GM23338 (cell line): Measurements from ENCODE around the gene PIM2. TPM values are rescaled to one million over a fixed set of nuclear protein-coding genes. Genes with fewer than 3 reads are reported as not detected.

ENCODE experiments used
- ATAC-seq: fragments of 200-7000 bp; cut with Tn5 transposase; 3 replicates; pipeline ENCODE4 v1.9.1; 2020
- DNase-seq: peaks from one replicate; pipeline ENCODE4 v3.0.0-alpha.2; 2015; ENCODE audit warnings: low spot score
- H2AFZ ChIP-seq: fragments of 200-600 bp; sonication (generic); 2 replicates; pipeline ENCODE4 v1.8.0; 2016; ENCODE audit warnings: antibody characterized with exemption, mild to moderate bottlenecking, moderate library complexity
- H3F3A ChIP-seq: fragments of 200-600 bp; sonication (generic); replicated peaks from 2 replicates; pipeline ENCODE4 v1.8.0; 2017; ENCODE audit warnings: antibody characterized with exemption, mixed run types, low read depth
- H3K27ac ChIP-seq: fragments of 200-600 bp; sonication (generic); 2 replicates; pipeline ENCODE4 v1.6.1; 2016; ENCODE audit warnings: low read depth
- H3K27me3 ChIP-seq: fragments of 200-600 bp; sonication (generic); 2 replicates; pipeline ENCODE4 v1.8.0; 2016; ENCODE audit warnings: mild to moderate bottlenecking, mixed run types, moderate library complexity; ENCODE audit not compliant: insufficient read depth
- H3K36me3 ChIP-seq: fragments of 200-600 bp; sonication (generic); 2 replicates; pipeline ENCODE4 v1.8.0; 2016; ENCODE audit warnings: mild to moderate bottlenecking; ENCODE audit not compliant: insufficient read depth
- H3K4me1 ChIP-seq: fragments of 200-600 bp; sonication (generic); 2 replicates; pipeline ENCODE4 v1.8.0; 2016; ENCODE audit warnings: mild to moderate bottlenecking, moderate library complexity; ENCODE audit not compliant: insufficient read depth
- H3K4me2 ChIP-seq: fragments of 200-600 bp; sonication (generic); 2 replicates; pipeline ENCODE4 v1.7.1; 2017; ENCODE audit warnings: mixed run types
- H3K4me3 ChIP-seq: fragments of 200-600 bp; sonication (generic); 2 replicates; pipeline ENCODE4 v1.6.1; 2016; ENCODE audit warnings: mixed run types
- H3K79me2 ChIP-seq: fragments of 200-600 bp; sonication (generic); replicated peaks from 2 replicates; pipeline ENCODE4 v1.8.0; 2017; ENCODE audit warnings: mild to moderate bottlenecking; ENCODE audit not compliant: insufficient read depth
- H3K9me2 ChIP-seq: fragments of 200-600 bp; sonication (generic); 2 replicates; pipeline ENCODE4 v1.8.0; 2017; ENCODE audit not compliant: insufficient read depth
- H4K20me1 ChIP-seq: fragments of 200-600 bp; sonication (generic); replicated peaks from 2 replicates; pipeline ENCODE4 v1.8.0; 2017; ENCODE audit warnings: mild to moderate bottlenecking; ENCODE audit not compliant: insufficient read depth
- H3K27ac Mint-ChIP-seq: 2 replicates; pipeline ENCODE4 v1.8.0; 2020; ENCODE audit warnings: inconsistent platforms, mild to moderate bottlenecking, moderate library complexity, mixed read lengths
- H3K27me3 Mint-ChIP-seq: 3 replicates; pipeline ENCODE4 v1.8.0; 2022; ENCODE audit warnings: low read depth, mild to moderate bottlenecking, moderate library complexity, mixed read lengths, inconsistent platforms; ENCODE audit not compliant: insufficient read depth, poor library complexity
- H3K36me3 Mint-ChIP-seq: 3 replicates; pipeline ENCODE4 v1.8.0; 2021; ENCODE audit warnings: low read depth, mild to moderate bottlenecking, inconsistent platforms, moderate library complexity, mixed read lengths
- H3K4me1 Mint-ChIP-seq: 3 replicates; pipeline ENCODE4 v1.8.0; 2020; ENCODE audit warnings: mild to moderate bottlenecking, inconsistent platforms, mixed read lengths
- H3K4me3 Mint-ChIP-seq: 3 replicates; pipeline ENCODE4 v1.8.0; 2021; ENCODE audit warnings: moderate library complexity, mild to moderate bottlenecking, inconsistent platforms, mixed read lengths
- H3K9me3 Mint-ChIP-seq: 3 replicates; pipeline ENCODE4 v1.8.0; 2020; ENCODE audit warnings: moderate library complexity, mild to moderate bottlenecking, inconsistent platforms, mixed read lengths
- CREB1 ChIP-seq: fragments of 250-450 bp; sonication (Bioruptor Pico); IDR thresholded peaks from 2 replicates; pipeline ENCODE4 v1.5.0; 2020; ENCODE audit warnings: low read depth, mild to moderate bottlenecking, moderate library complexity
- EZH2 ChIP-seq: fragments of 200-600 bp; sonication (generic); IDR thresholded peaks from one replicate; pipeline ENCODE4 v1.8.0; 2017; ENCODE audit warnings: antibody characterized with exemption, mild to moderate bottlenecking, low read depth; ENCODE audit not compliant: unreplicated experiment
- EZH2phosphoT487 ChIP-seq: fragments of 200-600 bp; sonication (generic); IDR thresholded peaks from one replicate; pipeline ENCODE4 v1.8.1; 2018; ENCODE audit warnings: antibody characterized with exemption; ENCODE audit not compliant: unreplicated experiment
- JUNB ChIP-seq: IDR thresholded peaks from one replicate; pipeline ENCODE4 v1.6.1; 2016; ENCODE audit warnings: antibody characterized with exemption; ENCODE audit not compliant: unreplicated experiment
- NANOG ChIP-seq: IDR thresholded peaks from 2 replicates; pipeline ENCODE4 v1.6.1; 2016; ENCODE audit warnings: antibody characterized with exemption, borderline replicate concordance
- POLR2AphosphoS5 ChIP-seq: IDR thresholded peaks from 2 replicates; pipeline ENCODE4 v1.6.1; 2016; ENCODE audit warnings: antibody characterized with exemption, low read depth
- STAT1 ChIP-seq: IDR thresholded peaks from one replicate; pipeline ENCODE4 v1.6.1; 2016; ENCODE audit warnings: antibody characterized with exemption; ENCODE audit not compliant: unreplicated experiment
- ZNF114 ChIP-seq: fragments of 250-450 bp; sonication (Bioruptor Pico); IDR thresholded peaks from 2 replicates; pipeline ENCODE4 v1.5.0; 2020; ENCODE audit warnings: mild to moderate bottlenecking, moderate library complexity
- ZNF331 ChIP-seq: fragments of 250-450 bp; sonication (Bioruptor Pico); IDR thresholded peaks from 2 replicates; pipeline ENCODE4 v1.5.0; 2020; ENCODE audit warnings: low read depth, mild to moderate bottlenecking, moderate library complexity
- polyA plus RNA-seq: library from polyadenylated mRNA; unstranded; fragments of >200 nt; fragmentation: Nextera tagmentation; extraction: Ambion mirVana; gene quantifications from 2 replicates; pipeline ENCODE4 v1.2.1, GENCODE V29; 2016
- total RNA-seq: library from RNA; depleted of rRNA; stranded (reverse); fragments of >200 nt; shearing (Covaris generic); gene quantifications from 2 replicates; pipeline ENCODE4 v1.2.3, GENCODE V29; 2014
- TF ChIP-seq, protein P1 (sequence below), 2 experiments: fragments of 200-600 bp in 1 of 2; sonication (generic) in 1 of 2; conservative IDR thresholded peaks; 2 replicates each; pipeline versions ENCODE4 v1.5.1 to v1.6.1; 2016 to 2017; ENCODE audit warnings: antibody characterized with exemption in 2 of 2, low read depth in 2 of 2, mild to moderate bottlenecking in 2 of 2, moderate library complexity in 1 of 2
- TF ChIP-seq, protein P2 (sequence below): IDR thresholded peaks from one replicate; pipeline ENCODE4 v1.6.1; 2018; ENCODE audit warnings: antibody characterized with exemption; ENCODE audit not compliant: unreplicated experiment
- TF ChIP-seq, protein P3 (sequence below): IDR thresholded peaks from 2 replicates; pipeline ENCODE4 v1.6.1; 2016; ENCODE audit warnings: antibody characterized with exemption
- TF ChIP-seq, protein P4 (sequence below): fragments of 250-450 bp; sonication (Bioruptor Pico); IDR thresholded peaks from 2 replicates; pipeline ENCODE4 v1.5.0; 2020; ENCODE audit warnings: mild to moderate bottlenecking, moderate library complexity

Gene PIM2
- total and polyA plus RNA-seq, 2 experiments from 2014 or later: 237 to 359 TPM

DNA sequence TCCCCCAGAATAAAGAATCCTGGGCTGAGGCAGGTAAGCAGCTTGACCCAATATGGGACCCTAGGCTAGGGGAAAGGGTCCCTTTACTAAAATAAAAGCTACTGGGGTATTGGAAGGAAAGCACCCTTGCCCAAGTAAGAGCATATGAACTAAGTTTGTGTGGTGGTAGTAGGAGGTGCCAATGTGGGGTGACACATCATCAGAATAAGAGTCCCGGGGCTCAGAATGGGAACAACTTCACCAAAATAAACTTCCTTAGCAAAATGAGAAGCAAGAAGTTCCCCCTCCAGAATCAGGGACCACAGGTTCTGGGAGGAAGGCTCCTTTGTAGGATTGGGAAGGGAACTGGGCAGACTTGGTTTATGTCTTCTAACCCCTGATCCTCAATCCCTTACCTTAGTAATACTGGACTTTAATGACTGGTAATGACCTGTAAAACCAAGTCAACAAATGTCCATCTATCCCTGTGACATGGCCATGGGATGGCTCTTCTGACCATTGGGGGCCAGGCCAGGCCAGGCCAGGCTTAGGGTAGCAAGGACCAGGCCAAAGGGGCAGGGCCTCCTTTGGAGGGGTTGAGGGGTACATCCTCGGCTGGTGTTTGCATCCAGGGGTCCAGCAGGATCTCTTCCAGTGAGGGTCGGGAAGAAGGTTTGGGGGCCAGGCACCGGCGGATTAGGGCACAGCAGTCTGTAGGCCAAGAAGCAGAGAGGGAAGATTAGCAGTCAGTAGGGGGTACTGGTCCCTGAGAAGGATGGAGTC is 5.0 kb downstream of the PIM2 start:
- Histone ChIP-seq H3K79me2 (peaks cover 54% of the 10 kb centered on the region), H3K4me3 (peak overlapping the region; percentile 87; the same call in 1 of the 2 replicates), H3K9me2 (no peaks in the 10 kb centered on the region), H3K27me3 (no peaks in the 10 kb centered on the region), H3K4me2 (peak overlapping the region; percentile 82), H2AFZ (no peak overlapping the region), H3K4me1 (peaks cover 18% of the 10 kb centered on the region; the same call in 1 of the 2 replicates), H3K36me3 (peaks cover 34% of the 10 kb centered on the region; the same call in 1 of the 2 replicates), H3F3A (peaks cover 37% of the 10 kb centered on the region), H4K20me1 (peaks cover 13% of the 10 kb centered on the region), H3K27ac (peak overlapping the region; percentile 96; the same call in 1 of the 2 replicates)
- no peak for TF ChIP-seq ZNF331 (CRISPR knock-in tag)
- TF ChIP-seq, protein P1, sequence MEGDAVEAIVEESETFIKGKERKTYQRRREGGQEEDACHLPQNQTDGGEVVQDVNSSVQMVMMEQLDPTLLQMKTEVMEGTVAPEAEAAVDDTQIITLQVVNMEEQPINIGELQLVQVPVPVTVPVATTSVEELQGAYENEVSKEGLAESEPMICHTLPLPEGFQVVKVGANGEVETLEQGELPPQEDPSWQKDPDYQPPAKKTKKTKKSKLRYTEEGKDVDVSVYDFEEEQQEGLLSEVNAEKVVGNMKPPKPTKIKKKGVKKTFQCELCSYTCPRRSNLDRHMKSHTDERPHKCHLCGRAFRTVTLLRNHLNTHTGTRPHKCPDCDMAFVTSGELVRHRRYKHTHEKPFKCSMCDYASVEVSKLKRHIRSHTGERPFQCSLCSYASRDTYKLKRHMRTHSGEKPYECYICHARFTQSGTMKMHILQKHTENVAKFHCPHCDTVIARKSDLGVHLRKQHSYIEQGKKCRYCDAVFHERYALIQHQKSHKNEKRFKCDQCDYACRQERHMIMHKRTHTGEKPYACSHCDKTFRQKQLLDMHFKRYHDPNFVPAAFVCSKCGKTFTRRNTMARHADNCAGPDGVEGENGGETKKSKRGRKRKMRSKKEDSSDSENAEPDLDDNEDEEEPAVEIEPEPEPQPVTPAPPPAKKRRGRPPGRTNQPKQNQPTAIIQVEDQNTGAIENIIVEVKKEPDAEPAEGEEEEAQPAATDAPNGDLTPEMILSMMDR (conservative IDR thresholded peaks at IDR 0.05; ENCODE audit: low read depth in 2 of 2): no peak
- TF ChIP-seq EZH2phosphoT487: no peak
- TF ChIP-seq CREB1 (CRISPR knock-in tag): no peak
- no peak for TF ChIP-seq JUNB
- no peak for TF ChIP-seq POLR2AphosphoS5
- TF ChIP-seq, protein P2, sequence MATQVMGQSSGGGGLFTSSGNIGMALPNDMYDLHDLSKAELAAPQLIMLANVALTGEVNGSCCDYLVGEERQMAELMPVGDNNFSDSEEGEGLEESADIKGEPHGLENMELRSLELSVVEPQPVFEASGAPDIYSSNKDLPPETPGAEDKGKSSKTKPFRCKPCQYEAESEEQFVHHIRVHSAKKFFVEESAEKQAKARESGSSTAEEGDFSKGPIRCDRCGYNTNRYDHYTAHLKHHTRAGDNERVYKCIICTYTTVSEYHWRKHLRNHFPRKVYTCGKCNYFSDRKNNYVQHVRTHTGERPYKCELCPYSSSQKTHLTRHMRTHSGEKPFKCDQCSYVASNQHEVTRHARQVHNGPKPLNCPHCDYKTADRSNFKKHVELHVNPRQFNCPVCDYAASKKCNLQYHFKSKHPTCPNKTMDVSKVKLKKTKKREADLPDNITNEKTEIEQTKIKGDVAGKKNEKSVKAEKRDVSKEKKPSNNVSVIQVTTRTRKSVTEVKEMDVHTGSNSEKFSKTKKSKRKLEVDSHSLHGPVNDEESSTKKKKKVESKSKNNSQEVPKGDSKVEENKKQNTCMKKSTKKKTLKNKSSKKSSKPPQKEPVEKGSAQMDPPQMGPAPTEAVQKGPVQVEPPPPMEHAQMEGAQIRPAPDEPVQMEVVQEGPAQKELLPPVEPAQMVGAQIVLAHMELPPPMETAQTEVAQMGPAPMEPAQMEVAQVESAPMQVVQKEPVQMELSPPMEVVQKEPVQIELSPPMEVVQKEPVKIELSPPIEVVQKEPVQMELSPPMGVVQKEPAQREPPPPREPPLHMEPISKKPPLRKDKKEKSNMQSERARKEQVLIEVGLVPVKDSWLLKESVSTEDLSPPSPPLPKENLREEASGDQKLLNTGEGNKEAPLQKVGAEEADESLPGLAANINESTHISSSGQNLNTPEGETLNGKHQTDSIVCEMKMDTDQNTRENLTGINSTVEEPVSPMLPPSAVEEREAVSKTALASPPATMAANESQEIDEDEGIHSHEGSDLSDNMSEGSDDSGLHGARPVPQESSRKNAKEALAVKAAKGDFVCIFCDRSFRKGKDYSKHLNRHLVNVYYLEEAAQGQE: no peak
- no peak for TF ChIP-seq STAT1
- TF ChIP-seq NANOG: no peak
- TF ChIP-seq, protein P3, sequence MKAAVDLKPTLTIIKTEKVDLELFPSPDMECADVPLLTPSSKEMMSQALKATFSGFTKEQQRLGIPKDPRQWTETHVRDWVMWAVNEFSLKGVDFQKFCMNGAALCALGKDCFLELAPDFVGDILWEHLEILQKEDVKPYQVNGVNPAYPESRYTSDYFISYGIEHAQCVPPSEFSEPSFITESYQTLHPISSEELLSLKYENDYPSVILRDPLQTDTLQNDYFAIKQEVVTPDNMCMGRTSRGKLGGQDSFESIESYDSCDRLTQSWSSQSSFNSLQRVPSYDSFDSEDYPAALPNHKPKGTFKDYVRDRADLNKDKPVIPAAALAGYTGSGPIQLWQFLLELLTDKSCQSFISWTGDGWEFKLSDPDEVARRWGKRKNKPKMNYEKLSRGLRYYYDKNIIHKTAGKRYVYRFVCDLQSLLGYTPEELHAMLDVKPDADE: no peak
- TF ChIP-seq, protein P4, sequence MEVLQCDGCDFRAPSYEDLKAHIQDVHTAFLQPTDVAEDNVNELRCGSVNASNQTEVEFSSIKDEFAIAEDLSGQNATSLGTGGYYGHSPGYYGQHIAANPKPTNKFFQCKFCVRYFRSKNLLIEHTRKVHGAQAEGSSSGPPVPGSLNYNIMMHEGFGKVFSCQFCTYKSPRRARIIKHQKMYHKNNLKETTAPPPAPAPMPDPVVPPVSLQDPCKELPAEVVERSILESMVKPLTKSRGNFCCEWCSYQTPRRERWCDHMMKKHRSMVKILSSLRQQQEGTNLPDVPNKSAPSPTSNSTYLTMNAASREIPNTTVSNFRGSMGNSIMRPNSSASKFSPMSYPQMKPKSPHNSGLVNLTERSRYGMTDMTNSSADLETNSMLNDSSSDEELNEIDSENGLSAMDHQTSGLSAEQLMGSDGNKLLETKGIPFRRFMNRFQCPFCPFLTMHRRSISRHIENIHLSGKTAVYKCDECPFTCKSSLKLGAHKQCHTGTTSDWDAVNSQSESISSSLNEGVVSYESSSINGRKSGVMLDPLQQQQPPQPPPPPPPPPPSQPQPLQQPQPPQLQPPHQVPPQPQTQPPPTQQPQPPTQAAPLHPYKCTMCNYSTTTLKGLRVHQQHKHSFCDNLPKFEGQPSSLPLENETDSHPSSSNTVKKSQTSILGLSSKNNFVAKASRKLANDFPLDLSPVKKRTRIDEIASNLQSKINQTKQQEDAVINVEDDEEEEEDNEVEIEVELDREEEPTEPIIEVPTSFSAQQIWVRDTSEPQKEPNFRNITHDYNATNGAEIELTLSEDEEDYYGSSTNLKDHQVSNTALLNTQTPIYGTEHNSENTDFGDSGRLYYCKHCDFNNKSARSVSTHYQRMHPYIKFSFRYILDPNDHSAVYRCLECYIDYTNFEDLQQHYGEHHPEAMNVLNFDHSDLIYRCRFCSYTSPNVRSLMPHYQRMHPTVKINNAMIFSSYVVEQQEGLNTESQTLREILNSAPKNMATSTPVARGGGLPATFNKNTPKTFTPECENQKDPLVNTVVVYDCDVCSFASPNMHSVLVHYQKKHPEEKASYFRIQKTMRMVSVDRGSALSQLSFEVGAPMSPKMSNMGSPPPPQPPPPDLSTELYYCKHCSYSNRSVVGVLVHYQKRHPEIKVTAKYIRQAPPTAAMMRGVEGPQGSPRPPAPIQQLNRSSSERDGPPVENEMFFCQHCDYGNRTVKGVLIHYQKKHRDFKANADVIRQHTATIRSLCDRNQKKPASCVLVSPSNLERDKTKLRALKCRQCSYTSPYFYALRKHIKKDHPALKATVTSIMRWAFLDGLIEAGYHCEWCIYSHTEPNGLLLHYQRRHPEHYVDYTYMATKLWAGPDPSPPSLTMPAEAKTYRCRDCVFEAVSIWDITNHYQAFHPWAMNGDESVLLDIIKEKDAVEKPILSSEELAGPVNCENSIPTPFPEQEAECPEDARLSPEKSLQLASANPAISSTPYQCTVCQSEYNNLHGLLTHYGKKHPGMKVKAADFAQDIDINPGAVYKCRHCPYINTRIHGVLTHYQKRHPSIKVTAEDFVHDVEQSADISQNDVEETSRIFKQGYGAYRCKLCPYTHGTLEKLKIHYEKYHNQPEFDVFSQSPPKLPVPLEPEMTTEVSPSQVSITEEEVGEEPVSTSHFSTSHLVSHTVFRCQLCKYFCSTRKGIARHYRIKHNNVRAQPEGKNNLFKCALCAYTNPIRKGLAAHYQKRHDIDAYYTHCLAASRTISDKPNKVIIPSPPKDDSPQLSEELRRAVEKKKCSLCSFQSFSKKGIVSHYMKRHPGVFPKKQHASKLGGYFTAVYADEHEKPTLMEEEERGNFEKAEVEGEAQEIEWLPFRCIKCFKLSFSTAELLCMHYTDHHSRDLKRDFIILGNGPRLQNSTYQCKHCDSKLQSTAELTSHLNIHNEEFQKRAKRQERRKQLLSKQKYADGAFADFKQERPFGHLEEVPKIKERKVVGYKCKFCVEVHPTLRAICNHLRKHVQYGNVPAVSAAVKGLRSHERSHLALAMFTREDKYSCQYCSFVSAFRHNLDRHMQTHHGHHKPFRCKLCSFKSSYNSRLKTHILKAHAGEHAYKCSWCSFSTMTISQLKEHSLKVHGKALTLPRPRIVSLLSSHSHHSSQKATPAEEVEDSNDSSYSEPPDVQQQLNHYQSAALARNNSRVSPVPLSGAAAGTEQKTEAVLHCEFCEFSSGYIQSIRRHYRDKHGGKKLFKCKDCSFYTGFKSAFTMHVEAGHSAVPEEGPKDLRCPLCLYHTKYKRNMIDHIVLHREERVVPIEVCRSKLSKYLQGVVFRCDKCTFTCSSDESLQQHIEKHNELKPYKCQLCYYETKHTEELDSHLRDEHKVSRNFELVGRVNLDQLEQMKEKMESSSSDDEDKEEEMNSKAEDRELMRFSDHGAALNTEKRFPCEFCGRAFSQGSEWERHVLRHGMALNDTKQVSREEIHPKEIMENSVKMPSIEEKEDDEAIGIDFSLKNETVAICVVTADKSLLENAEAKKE (CRISPR knock-in tag): no peak
- no peak for TF ChIP-seq ZNF114 (CRISPR knock-in tag)
- TF ChIP-seq EZH2: no peak
- Mint-ChIP-seq H3K4me1 (peaks cover 34% of the 10 kb centered on the region), H3K36me3 (peaks cover 66% of the 10 kb centered on the region), H3K9me3 (peaks cover 10% of the 10 kb centered on the region), H3K27ac (no peak overlapping the region; the same call in 1 of the 2 replicates), H3K4me3 (peak overlapping the region; percentile 98), H3K27me3 (peaks cover 28% of the 10 kb centered on the region)
- no peak for ATAC-seq
- no peak for DNase-seq
